IPS DF 6.9 (cell line): Measurements from ENCODE around the gene CST9.

Source experiments
- DNase-seq: peaks from one replicate; pipeline ENCODE4 v3.0.0-alpha.2; 2013; ENCODE audit warnings: low read depth, low spot score
- H3K27ac ChIP-seq: one replicate; pipeline ENCODE4 v1.5.1; 2013; ENCODE audit warnings: low read length, control low read depth
- H3K27me3 ChIP-seq: 2 replicates; pipeline ENCODE4 v1.6.1; 2013; ENCODE audit warnings: mild to moderate bottlenecking, low read length; ENCODE audit not compliant: control insufficient read depth, insufficient read depth
- H3K36me3 ChIP-seq: 2 replicates; pipeline ENCODE4 v1.6.1; 2013; ENCODE audit warnings: low read length; ENCODE audit not compliant: control insufficient read depth, insufficient read depth
- H3K4me1 ChIP-seq: 2 replicates; pipeline ENCODE4 v1.6.1; 2013; ENCODE audit warnings: low read length; ENCODE audit not compliant: control insufficient read depth, insufficient read depth
- H3K4me3 ChIP-seq: 2 replicates; pipeline ENCODE4 v1.5.1; 2013; ENCODE audit warnings: mild to moderate bottlenecking, low read length
- H3K9me3 ChIP-seq: 2 replicates; pipeline ENCODE4 v1.6.1; 2013; ENCODE audit warnings: low read length, inconsistent platforms; ENCODE audit not compliant: control insufficient read depth, insufficient read depth
- WGBS: extraction: QIAGEN DNeasy Blood & Tissue Kit; methylation state at CpG from one replicate; pipeline ENCODE4 v1.1.7; 2013; ENCODE audit warnings: mixed read lengths, missing lambda C conversion rate; ENCODE audit not compliant: insufficient read length, insufficient coverage; 5-methylcytosine and 5-hydroxymethylcytosine counted together

The CST9 gene

DNA sequence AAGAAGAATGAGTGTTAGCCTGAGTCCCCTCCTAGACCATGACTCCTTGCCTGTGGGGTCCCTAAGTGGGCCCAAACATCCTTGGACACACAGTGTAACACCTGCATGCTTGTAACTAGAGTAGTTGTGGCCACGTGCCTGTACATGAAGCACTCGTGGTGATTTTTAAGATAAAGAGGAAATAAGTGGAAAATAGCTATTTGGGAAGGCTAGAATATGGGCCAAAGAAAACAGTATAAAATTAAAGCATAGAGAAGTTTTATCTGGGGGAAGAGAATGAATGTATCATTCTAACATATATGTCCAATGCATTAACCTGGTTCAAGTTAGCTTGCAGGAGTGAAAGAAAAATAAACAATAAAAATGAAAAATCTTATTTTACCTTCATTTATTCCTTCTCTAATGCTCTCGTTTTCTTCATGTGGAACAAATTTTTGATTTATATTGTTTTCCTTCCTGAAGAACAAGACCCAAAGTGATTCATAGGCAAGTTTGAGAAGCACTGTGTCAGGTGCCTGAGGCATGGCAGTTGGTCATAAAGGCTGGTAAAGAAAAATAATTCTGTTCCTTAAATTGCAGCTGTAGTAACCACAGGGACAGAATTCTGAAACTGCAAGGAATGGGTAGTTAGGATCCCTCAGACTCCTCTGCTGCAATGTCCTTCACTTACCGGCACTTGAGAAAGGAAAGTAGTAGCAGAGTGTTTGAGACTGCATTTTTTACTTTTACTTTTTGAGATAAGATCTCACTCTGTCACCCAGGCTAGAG, 40.6 kb upstream of the CST9 start:
- H3K36me3 ChIP-seq: no peaks in the 10 kb centered on the region
- no peak overlapping the region for H3K4me3 ChIP-seq
- no peaks in the 10 kb centered on the region for H3K4me1 ChIP-seq
- no CpG with 5 or more reads among the region's 4 CpGs for WGBS
- H3K27me3 ChIP-seq: no peaks in the 10 kb centered on the region
- no peaks in the 10 kb centered on the region for H3K9me3 ChIP-seq
- no peak overlapping the region for H3K27ac ChIP-seq
- DNase-seq: no peak

DNA sequence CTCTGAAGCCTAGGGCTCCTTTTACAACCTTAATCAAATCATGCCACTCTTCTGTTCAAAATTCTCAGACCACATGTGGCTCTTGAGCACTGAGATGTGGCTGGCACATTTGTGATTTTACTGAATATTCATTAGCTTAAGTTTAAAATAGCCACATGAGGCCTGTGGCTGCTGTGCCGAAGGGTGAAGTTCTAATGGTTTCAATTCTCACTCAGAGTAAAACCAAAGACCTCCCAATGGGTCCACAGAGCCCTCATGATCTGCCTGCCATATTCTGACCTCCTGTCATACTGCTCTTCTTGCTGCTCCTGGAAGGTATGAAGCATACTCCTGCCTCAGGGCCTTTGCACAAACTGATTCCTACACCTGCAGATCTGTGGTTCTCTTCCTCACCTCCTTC, 39.9 kb upstream of the CST9 start:
- H3K27me3 ChIP-seq: no peaks in the 10 kb centered on the region
- H3K27ac ChIP-seq: no peak overlapping the region
- H3K36me3 ChIP-seq: no peaks in the 10 kb centered on the region
- H3K4me1 ChIP-seq: no peaks in the 10 kb centered on the region; the same call in 1 of the 2 replicates
- WGBS: no CpG with 5 or more reads among the region's 1 CpG
- H3K9me3 ChIP-seq: no peaks in the 10 kb centered on the region
- DNase-seq: no peak
- H3K4me3 ChIP-seq: no peak overlapping the region

DNA sequence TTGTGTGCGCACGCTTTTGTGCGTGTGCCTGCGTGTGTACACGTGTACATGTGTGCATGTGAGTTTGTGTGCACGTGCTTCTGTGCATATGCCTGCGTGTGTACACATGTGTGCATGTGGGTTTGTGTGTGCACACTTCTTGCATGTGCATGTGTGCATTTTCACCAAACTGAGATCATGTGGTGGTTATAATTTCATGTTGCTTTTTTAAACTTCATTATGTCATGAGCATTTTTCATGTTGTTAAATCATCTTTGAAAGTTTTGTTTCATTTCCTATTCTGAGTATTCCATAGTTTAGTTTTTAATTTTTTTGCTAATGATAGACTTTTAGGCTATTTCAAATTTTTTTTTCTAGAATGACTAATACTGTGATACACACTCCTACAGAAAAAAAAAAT, 38.4 kb upstream of the CST9 start:
- Histone ChIP-seq H3K4me1 (no peaks in the 10 kb centered on the region; the same call in 1 of the 2 replicates), H3K9me3 (no peaks in the 10 kb centered on the region), H3K27ac (no peak overlapping the region), H3K4me3 (no peak overlapping the region), H3K27me3 (no peaks in the 10 kb centered on the region), H3K36me3 (no peaks in the 10 kb centered on the region)
- 100% methylated on average over 2 of the region's 7 CpGs for WGBS
- no peak for DNase-seq

DNA sequence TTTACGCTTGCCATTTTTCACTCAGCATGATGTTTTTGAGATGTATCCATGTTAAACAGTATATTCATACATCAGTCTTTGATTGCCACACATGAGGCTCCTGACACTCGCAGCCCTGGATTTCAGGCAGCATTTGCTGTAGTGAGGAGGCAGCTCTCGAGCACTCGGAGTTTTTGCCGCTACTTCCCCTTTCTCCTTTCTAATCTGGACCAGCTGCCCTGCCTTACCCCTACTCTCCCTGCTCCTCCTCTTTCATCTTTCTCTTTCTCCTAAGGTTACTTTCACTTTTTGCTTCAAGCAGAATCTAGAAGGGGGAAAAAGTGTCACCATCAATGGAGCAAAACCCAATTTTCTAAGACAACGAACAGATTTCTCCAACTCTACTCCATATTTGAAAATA, 37.9 kb upstream of the CST9 start:
- Histone ChIP-seq H3K4me3 (no peak overlapping the region), H3K27me3 (no peaks in the 10 kb centered on the region), H3K36me3 (no peaks in the 10 kb centered on the region), H3K4me1 (no peaks in the 10 kb centered on the region; the same call in 1 of the 2 replicates), H3K9me3 (no peaks in the 10 kb centered on the region), H3K27ac (no peak overlapping the region)
- DNase-seq: no peak
- no CpG with 5 or more reads among the region's 6 CpGs for WGBS

DNA sequence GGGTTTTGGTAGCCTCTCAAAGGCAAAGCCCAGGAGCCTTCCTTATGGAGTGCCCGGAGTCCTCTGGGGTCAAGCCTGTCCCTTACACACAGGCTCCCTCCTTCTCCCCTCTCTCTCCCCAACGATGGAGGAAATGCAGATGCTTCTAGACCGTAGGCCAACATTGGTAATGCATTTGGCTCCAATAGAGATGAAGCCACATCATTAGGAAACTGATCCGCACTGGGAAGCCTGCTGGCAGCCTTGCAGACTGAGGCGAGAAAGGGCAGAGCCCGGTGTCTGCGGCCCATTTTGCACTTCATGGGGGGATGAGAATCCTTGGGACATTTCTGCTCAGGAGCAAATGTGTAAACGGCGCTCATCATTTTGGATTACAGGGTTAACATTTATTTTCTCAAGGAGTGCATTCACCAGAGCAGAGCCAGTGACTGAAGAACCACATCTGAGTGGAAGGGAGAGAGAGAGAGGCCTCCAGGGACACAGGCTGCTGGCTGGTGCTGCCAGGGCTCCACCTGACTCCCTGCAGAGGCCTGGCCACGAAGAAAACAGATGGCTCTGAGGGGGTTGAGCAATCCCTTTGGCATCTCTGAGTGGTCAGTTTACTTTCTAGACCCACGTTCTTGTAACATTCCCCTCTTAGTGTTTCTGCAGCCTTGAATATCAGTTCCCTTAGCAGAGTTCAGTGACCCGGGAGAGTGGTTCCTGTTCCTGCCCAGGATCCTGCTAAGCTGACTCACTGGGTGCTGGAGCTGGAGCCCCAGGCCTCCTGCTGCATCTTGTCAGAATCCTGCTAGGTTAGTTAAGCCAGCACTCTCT, 36.4 kb upstream of the CST9 start:
- Histone ChIP-seq H3K9me3 (no peaks in the 10 kb centered on the region), H3K4me3 (no peak overlapping the region), H3K27ac (no peak overlapping the region), H3K4me1 (no peaks in the 10 kb centered on the region; the same call in 1 of the 2 replicates), H3K36me3 (no peaks in the 10 kb centered on the region), H3K27me3 (no peaks in the 10 kb centered on the region)
- WGBS: no CpG with 5 or more reads among the region's 12 CpGs
- DNase-seq: no peak

DNA sequence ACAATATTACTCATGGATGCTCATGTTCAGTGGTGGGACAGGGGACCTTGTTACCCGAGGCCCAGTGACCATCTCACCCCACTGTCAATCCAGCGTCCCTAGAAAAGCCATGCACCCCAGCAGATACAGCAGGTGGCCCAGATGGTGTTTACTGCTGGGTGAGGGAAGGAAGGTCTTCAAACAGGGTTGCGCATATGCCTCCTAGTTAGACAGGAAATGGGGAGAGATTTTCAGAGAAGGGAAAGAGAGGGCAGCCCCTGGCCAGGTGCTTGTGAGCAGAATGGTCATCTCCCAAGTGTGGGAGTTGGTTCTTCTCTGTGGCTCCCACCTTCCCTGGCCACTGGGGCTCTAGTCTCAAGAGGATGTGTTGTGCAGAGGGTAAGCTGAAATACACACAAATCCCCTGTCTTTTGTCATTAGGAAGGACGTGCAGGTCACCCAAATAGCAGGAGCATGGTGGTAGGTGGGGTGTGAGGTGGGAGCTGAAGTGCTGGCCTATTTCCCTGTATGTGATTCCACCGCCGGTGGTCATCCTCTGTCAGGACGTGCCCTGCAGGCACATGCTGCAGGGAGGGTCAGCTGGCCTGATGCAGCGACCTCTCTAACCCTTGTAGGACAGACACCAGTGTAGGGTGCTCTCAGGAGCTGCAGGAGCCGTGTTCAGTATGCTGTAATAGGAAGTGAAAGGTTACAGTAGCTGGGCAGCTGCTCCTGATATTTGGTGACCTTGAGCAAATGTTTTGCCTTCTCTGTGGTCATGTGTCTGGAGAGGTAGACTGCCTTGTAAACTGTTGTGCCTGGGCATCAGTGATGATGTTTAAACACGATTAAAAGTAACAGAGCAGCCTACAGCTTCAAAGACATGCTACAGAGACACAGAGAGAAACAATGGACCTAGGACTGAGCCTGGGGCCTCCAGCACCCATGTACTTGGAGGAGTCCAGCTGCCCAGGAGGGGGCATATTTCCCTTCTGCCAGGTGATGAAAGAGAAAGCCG, 35.3 kb upstream of the CST9 start:
- no peaks in the 10 kb centered on the region for H3K9me3 ChIP-seq
- no CpG with 5 or more reads among the region's 11 CpGs for WGBS
- H3K36me3 ChIP-seq: no peaks in the 10 kb centered on the region
- H3K27ac ChIP-seq: no peak overlapping the region
- H3K4me3 ChIP-seq: no peak overlapping the region
- H3K27me3 ChIP-seq: no peaks in the 10 kb centered on the region
- no peak for DNase-seq
- H3K4me1 ChIP-seq: peaks cover 2% of the 10 kb centered on the region; the same call in 1 of the 2 replicates

DNA sequence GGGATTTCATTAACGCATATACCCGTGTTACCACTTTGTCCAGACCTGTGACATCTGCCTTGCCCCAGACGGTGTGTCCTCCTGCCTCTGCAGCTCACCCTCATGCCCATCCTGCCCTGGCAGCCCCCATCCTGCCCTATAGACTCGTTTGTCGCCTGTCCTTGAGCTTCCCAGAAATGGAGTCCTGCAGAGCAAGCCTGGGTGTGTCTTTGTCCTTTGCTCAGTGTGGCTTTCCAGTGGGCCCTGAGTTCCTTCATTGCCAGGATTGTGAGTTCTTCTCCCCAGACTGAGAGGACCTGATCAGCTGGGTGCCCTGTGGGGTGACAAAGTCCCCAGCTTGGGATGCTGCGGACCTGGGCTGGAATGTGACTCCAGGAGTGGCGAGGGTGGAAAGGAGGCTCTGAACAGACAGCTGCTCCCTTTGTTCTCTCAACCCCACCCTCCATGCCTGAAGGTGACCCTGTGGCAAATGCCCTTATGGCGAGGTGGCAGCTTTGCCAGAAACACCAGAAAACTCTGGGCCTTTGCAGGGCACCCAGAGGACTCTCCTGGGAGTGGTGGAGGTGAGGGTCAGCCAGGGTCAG, 34.4 kb upstream of the CST9 start:
- Histone ChIP-seq H3K27me3 (no peaks in the 10 kb centered on the region), H3K36me3 (no peaks in the 10 kb centered on the region), H3K27ac (no peak overlapping the region), H3K4me1 (peaks cover 2% of the 10 kb centered on the region; the same call in 1 of the 2 replicates), H3K4me3 (no peak overlapping the region), H3K9me3 (no peaks in the 10 kb centered on the region)
- no peak for DNase-seq
- WGBS: no CpG with 5 or more reads among the region's 8 CpGs

DNA sequence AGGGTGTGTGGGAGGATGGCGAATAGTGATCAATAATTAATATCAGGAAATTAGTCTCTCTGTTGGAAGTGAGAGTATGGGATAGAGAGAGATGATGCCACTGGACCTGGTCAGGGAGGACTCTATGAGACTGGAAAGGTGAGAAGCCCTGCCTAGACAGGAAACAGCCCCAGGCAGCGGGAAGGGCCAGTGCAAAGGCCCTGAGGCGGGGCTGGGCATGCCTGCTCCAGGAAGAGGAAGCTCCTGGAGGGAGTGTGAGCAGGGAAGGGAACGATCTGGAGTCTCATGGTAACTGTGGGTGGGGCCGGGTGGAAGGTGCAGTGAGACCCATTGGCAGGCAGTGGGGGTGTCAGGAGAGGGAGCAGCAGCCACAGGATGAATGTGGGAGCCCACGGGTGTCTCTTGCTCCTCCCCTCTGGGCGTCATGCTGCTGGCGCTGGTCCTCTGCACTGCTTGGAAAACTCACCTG, 33.8 kb upstream of the CST9 start:
- Histone ChIP-seq H3K36me3 (no peaks in the 10 kb centered on the region), H3K4me1 (peaks cover 2% of the 10 kb centered on the region; the same call in 1 of the 2 replicates), H3K27ac (no peak overlapping the region), H3K27me3 (no peaks in the 10 kb centered on the region), H3K4me3 (no peak overlapping the region), H3K9me3 (no peaks in the 10 kb centered on the region)
- WGBS: no CpG with 5 or more reads among the region's 8 CpGs
- no peak for DNase-seq

DNA sequence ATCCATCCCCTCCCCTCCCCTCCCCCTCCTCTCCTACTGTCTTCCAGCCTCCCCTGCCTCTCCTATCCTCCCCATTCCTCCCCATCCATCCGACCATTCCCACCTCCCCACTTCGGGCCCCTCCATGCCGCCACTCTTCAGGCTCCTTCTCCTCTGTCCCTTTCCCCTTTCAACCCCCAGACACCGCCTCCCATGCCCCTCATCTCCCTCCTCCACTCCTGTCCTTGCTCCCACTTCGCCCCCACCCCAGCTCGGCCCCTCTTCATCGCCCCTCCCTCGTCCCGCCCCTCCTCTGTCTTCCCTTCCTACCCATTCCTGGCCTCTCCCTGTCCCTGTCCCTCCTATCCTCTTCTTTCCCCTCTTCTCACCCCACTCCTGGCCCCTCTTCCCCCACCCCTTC, 32.6 kb upstream of the CST9 start:
- Histone ChIP-seq H3K4me1 (peaks cover 2% of the 10 kb centered on the region; the same call in 1 of the 2 replicates), H3K4me3 (no peak overlapping the region), H3K36me3 (no peaks in the 10 kb centered on the region; the same call in 1 of the 2 replicates), H3K27ac (no peak overlapping the region), H3K9me3 (no peaks in the 10 kb centered on the region), H3K27me3 (no peaks in the 10 kb centered on the region)
- WGBS: no CpG with 5 or more reads among the region's 9 CpGs
- no peak for DNase-seq
